ENCODE measurements around the gene CAMK1G.

CAMK1G gene

DNA sequence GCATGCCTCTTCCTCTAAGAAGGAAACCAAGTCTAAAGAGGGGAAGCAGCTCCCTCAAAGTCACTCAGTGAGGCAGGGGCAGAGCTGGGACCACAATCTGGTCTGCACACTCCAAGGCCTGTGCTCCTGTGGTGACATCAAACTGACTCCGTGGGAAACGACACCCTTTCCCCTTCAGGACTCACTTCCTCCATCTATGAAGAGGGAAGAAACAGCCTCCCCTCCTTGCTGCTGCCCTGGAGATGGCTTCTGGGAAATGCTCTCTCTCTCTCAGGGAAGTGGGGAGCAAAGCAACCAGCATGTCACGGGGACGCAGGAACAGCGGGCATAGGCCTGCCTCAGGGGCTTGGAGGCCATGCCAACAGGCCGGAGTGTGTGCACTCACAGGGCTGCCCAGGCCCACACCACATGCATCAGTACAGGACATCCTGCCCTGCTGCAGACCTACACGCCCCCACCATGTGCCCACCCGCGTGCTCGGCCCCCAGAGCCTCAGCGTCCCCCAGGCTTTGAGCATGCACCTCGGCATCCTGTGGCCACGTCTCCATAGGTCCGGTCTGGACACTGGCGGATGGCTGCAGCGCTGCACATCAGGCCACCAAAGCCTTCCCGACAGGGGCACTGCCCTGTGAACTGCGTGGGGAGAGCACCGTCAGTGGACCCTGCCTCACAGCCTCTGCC, 43.0 kb downstream of the CAMK1G start:
- TF ChIP-seq, protein P1, sequence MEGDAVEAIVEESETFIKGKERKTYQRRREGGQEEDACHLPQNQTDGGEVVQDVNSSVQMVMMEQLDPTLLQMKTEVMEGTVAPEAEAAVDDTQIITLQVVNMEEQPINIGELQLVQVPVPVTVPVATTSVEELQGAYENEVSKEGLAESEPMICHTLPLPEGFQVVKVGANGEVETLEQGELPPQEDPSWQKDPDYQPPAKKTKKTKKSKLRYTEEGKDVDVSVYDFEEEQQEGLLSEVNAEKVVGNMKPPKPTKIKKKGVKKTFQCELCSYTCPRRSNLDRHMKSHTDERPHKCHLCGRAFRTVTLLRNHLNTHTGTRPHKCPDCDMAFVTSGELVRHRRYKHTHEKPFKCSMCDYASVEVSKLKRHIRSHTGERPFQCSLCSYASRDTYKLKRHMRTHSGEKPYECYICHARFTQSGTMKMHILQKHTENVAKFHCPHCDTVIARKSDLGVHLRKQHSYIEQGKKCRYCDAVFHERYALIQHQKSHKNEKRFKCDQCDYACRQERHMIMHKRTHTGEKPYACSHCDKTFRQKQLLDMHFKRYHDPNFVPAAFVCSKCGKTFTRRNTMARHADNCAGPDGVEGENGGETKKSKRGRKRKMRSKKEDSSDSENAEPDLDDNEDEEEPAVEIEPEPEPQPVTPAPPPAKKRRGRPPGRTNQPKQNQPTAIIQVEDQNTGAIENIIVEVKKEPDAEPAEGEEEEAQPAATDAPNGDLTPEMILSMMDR (IDR thresholded peaks at IDR 0.05; ENCODE audit: low read depth, low read length): no peak
- no peak for DNase-seq (ENCODE audit: low read depth in 2 of 2)
- no peak overlapping the region for H3K4me3 ChIP-seq (replicated peaks in 1 of 2; ENCODE audit: low read depth in 2 of 2, low read length in 2 of 2)

DNA sequence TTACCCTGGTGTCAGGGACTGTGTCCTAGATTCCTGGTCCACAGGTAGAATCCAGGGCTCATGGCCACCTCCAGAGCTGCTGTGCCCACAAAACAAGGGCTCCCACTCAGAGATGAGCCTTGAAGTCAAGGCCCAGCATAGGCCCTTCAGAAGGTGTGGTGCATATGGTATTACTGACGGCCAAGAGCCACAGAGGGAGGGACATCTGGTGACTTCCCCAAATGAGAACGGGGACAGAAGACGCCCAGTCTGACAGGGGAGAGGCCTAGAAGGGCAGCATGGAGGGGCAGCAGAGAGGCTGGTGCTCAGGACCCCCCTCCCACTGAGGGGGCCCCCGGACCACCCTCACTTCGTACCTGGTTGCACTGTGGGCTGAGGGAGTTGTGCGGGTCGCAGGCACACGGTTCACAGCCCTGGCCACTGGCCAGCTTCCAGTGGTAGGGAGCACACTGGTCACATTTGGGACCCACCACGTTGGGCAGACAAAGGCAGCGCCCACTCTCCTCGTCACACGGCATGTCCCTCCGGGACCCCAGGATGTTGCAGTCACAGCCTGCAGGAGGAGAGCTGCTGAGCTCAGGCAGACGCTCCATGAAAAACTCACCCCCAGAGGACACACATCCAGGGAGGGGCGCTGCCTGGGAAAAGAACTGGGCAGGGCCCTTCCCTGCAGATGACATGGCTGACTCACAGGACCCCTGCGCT, 43.7 kb downstream of the CAMK1G start:
- no peak overlapping the region for H3K4me3 ChIP-seq (replicated peaks in 1 of 2; ENCODE audit: low read depth in 2 of 2, low read length in 2 of 2)
- TF ChIP-seq, protein P1 (IDR thresholded peaks at IDR 0.05; ENCODE audit: low read depth, low read length): no peak
- no peak for DNase-seq (ENCODE audit: low read depth in 2 of 2)

DNA sequence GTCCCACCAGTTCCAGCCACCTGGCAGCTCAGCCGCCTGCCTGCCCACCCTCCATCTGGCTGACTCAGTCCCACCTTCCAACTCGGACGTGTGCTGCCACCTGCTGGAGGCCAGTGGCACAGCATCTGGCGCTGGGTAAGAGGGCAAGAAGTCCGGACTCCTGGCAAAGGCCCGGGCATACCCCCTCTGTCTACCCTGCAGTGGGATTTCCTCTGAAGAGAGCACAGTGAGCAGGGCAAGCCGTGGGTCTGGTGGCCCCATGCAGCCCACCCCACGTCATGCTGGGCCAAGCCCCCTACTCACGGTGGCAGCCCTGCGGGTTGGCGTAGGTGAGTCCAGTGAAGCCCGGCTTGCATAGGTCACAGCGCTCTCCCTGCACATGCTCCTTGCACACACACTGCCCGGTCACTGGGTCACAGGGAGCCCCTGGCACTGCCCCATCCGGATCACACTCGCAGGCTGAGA, 44.2 kb downstream of the CAMK1G start:
- no peak overlapping the region for H3K4me3 ChIP-seq (replicated peaks in 1 of 2; ENCODE audit: low read depth in 2 of 2, low read length in 2 of 2)
- TF ChIP-seq, protein P1 (IDR thresholded peaks at IDR 0.05; ENCODE audit: low read depth, low read length): peak; percentile 98

DNA sequence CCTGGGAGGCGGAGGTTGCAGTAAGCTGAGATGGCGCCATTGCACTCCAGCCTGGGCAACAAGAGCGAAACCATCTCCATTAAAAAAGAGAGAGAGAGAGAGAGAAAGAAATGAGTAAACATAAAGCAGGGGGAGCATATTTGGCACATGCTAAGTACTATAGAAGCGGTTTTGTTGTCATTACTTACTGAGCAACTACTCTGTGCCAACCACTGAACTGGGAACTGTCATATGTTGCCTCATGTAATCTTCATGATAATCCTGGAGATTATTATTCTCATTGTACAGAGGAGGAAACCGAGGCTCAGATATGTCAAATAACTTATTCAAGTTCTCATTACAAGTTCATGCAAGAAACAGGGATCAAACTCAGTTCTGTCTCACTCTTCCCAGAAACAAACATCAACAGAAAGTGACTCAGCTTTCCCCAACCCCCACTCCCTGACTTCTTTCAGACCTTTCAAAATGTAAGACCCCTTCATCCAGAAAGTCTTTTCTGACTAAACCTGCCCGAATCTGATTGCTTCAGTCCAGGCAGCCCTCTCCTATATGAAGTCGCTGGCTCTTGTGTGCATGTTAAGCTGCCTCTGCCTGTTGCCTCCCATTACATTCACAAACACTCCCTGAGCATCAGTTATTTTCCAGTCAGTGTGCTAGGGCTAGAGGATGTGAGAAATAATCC, 45.2 kb downstream of the CAMK1G start:
- TF ChIP-seq, protein P1 (IDR thresholded peaks at IDR 0.05; ENCODE audit: low read depth, low read length): no peak

More for the DNA sequence above, 44.2 kb downstream of the CAMK1G start:
- peak; percentile 77 to 79 for DNase-seq (ENCODE audit: low read depth in 2 of 2)

DNA sequence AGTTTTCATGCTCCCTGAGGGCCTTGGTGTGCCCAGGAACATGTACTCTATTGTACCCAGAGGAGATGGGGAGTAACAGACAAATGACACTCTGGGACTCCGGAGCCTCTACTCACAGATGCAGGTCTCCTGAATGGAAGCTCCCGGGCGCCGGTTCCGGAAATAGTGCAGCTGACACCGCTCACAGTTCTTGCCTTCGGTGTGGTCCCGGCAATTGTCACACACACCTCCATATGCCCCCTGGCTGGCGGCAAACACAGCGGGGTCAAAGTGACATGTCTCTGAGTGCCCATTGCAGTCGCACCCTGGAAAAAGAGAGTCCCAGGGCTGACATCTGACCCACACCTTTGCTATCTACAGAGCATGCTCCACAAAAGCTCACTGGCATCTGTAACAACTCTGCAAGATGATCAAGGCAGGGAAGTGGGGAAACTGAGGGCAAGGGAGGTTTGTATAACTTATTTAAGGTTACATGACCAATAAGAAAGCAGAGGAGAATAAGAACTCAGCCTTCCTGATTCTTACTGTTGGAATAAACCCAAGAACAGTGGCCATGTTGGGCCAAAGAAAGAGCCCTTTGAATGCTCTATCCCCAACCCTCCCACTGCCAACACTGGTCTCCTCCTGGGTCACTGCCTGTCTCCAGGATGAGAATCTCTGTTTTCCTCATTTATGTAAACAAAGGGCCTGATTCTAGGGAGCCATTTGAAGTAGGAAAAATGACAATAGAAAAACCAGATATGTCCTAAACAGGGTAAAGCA, 46.3 kb downstream of the CAMK1G start:
- DNase-seq (ENCODE audit: low read depth in 2 of 2): no peak
- TF ChIP-seq, protein P1 (IDR thresholded peaks at IDR 0.05; ENCODE audit: low read depth, low read length): no peak
- no peak overlapping the region for H3K4me3 ChIP-seq (replicated peaks in 1 of 2; ENCODE audit: low read depth in 2 of 2, low read length in 2 of 2)

More for the DNA sequence above, 45.2 kb downstream of the CAMK1G start:
- DNase-seq (ENCODE audit: low read depth in 2 of 2): no peak
- H3K4me3 ChIP-seq (replicated peaks in 1 of 2; ENCODE audit: low read depth in 2 of 2, low read length in 2 of 2): no peak overlapping the region

Data from cardiac fibroblast (primary cell).